A549 (cell line): ENCODE data around the gene SPEN. TPM values are rescaled to one million over a fixed set of nuclear protein-coding genes. Genes with fewer than 3 reads are reported as not detected.

ENCODE experiments used
- ATAC-seq, 2 experiments: fragments of 200-7000 bp in 1 of 2; fragments of >200 bp in 1 of 2; cut with Nextera tagmentation in 1 of 2; cut with Tn5 transposase in 1 of 2; 3 replicates each; pipeline versions ENCODE4 v1.8.0 to v1.9.1; 2018 to 2020; ENCODE audit warnings: mild to moderate bottlenecking in 1 of 2, moderate library complexity in 1 of 2
- CTCF ChIA-PET: fragments of 300-600 bp; sonication (Branson Sonifier 250); formaldehyde crosslinking; extraction: SDS; loops from one replicate; lab custom pipeline; 2021; ENCODE audit warnings: antibody characterized with exemption, inconsistent platforms; lab: Yijun Ruan, JAX
- POLR2A ChIA-PET: fragments of 350-600 bp; formaldehyde crosslinking; extraction: SDS; loops from one replicate; lab custom pipeline; 2021; ENCODE audit warnings: antibody characterized with exemption, inconsistent platforms; lab: Yijun Ruan, JAX
- DNase-seq, 2 experiments: peaks; one replicate each; pipeline versions ENCODE4 v3.0.0 to v3.0.0-alpha.2; 2011 to 2016; ENCODE audit warnings: low read depth in 1 of 2, low spot score in 1 of 2
- FAIRE-seq: peaks from 2 replicates; lab custom pipeline; 2011; peaks lifted over from hg19 to GRCh38; lab: Jason Lieb, UNC
- H3K27ac ChIP-seq, 2 experiments: fragments of >200 bp; sonication (Bioruptor Twin); formaldehyde crosslinking; 3 replicates each; pipeline ENCODE4 v1.5.1; 2016 to 2017
- H3K4me1 ChIP-seq: fragments of >200 bp; sonication (Bioruptor Twin); formaldehyde crosslinking; 3 replicates; pipeline ENCODE4 v1.6.1; 2016
- H3K4me2 ChIP-seq: fragments of >200 bp; sonication (Bioruptor Twin); formaldehyde crosslinking; 3 replicates; pipeline ENCODE4 v1.6.1; 2016
- H3K4me3 ChIP-seq: fragments of >200 bp; sonication (Bioruptor Twin); formaldehyde crosslinking; 3 replicates; pipeline ENCODE4 v1.5.1; 2016
- H3K9me3 ChIP-seq: fragments of >200 bp; sonication (Bioruptor Twin); formaldehyde crosslinking; 3 replicates; pipeline ENCODE4 v1.6.1; 2016
- ATOH8 ChIP-seq: fragments of 250-450 bp; sonication (Bioruptor Pico); IDR thresholded peaks from 2 replicates; pipeline ENCODE4 v1.5.0; 2020; ENCODE audit warnings: low read depth, mild to moderate bottlenecking, moderate library complexity
- CBX8 ChIP-seq: fragments of 200-600 bp; sonication (generic); IDR thresholded peaks from 2 replicates; pipeline ENCODE4 v1.6.1; 2016
- CEBPB ChIP-seq, 2 experiments: fragments of >200 bp in 1 of 2; sonication (Bioruptor Twin) in 1 of 2; formaldehyde crosslinking in 1 of 2; IDR thresholded peaks; 2 replicates each; pipeline ENCODE4 v1.6.1; 2012 to 2016
- CHD4 ChIP-seq: fragments of 200-600 bp; sonication (generic); IDR thresholded peaks from 2 replicates; pipeline ENCODE4 v1.6.1; 2016; ENCODE audit warnings: antibody characterized with exemption, mild to moderate bottlenecking, borderline replicate concordance
- EHF ChIP-seq: fragments of 250-450 bp; sonication (Bioruptor Pico); IDR thresholded peaks from 2 replicates; pipeline ENCODE4 v1.5.0; 2020; ENCODE audit warnings: mild to moderate bottlenecking
- FOXS1 ChIP-seq: fragments of 250-450 bp; sonication (Bioruptor Pico); IDR thresholded peaks from 2 replicates; pipeline ENCODE4 v1.5.0; 2020; ENCODE audit warnings: mild to moderate bottlenecking, moderate library complexity
- GATA3 ChIP-seq: IDR thresholded peaks from 2 replicates; pipeline ENCODE4 v1.6.1; 2012; ENCODE audit warnings: borderline replicate concordance
- HEYL ChIP-seq: fragments of 250-450 bp; sonication (Bioruptor Pico); IDR thresholded peaks from 2 replicates; pipeline ENCODE4 v1.8.0; 2021; ENCODE audit warnings: mild to moderate bottlenecking, moderate library complexity
- HOXA7 ChIP-seq: fragments of 250-450 bp; sonication (Bioruptor Pico); IDR thresholded peaks from 2 replicates; pipeline ENCODE4 v1.5.0; 2020; ENCODE audit warnings: mild to moderate bottlenecking, moderate library complexity
- HOXB13 ChIP-seq: fragments of 250-450 bp; sonication (Bioruptor Pico); IDR thresholded peaks from 2 replicates; pipeline ENCODE4 v1.5.0; 2020; ENCODE audit warnings: low read depth, mild to moderate bottlenecking, moderate library complexity
- JUN ChIP-seq, 2 experiments: fragments of >200 bp; sonication (Bioruptor Twin); formaldehyde crosslinking; IDR thresholded peaks; 2 replicates in 1 of 2; 3 replicates in 1 of 2; pipeline ENCODE4 v1.6.1; 2016 to 2017
- JUNB ChIP-seq: fragments of >200 bp; sonication (Bioruptor Twin); formaldehyde crosslinking; IDR thresholded peaks from 2 replicates; pipeline ENCODE4 v1.6.1; 2016
- KDM5A ChIP-seq: fragments of 200-600 bp; sonication (generic); IDR thresholded peaks from 2 replicates; pipeline ENCODE4 v1.6.1; 2016; ENCODE audit warnings: antibody characterized with exemption, mild to moderate bottlenecking
- MAFK ChIP-seq: fragments of 450-650 bp; IDR thresholded peaks from 2 replicates; pipeline ENCODE4 v1.6.1; 2014; ENCODE audit not compliant: partially characterized antibody
- MAZ ChIP-seq: fragments of 150-350 bp; IDR thresholded peaks from 2 replicates; pipeline ENCODE4 v1.6.1; 2014; ENCODE audit warnings: antibody characterized with exemption, low read depth, low read length, borderline replicate concordance
- MYC ChIP-seq: IDR thresholded peaks from 2 replicates; pipeline ENCODE4 v1.6.1; 2012; ENCODE audit warnings: mild to moderate bottlenecking, inconsistent platforms, low read length, improper control_type of control experiment, borderline replicate concordance
- NFE2L2 ChIP-seq: fragments of 150-350 bp; conservative IDR thresholded peaks from 2 replicates; pipeline ENCODE4 v1.6.1; 2014; ENCODE audit warnings: low read length
- PHF8 ChIP-seq: fragments of 200-600 bp; sonication (generic); IDR thresholded peaks from 2 replicates; pipeline ENCODE4 v1.6.1; 2016; ENCODE audit warnings: low read depth, mild to moderate bottlenecking, antibody characterized with exemption, moderate library complexity, borderline replicate concordance
- POLR2A ChIP-seq: IDR thresholded peaks from 2 replicates; pipeline ENCODE4 v1.6.1; 2012; ENCODE audit warnings: mild to moderate bottlenecking, low read length
- POLR2AphosphoS2 ChIP-seq: conservative IDR thresholded peaks from 2 replicates; pipeline ENCODE4 v1.6.1; 2012; ENCODE audit warnings: low read length, improper control_type of control experiment, inconsistent platforms
- RAD21 ChIP-seq, 2 experiments: fragments of >200 bp in 1 of 2; sonication (Bioruptor Twin) in 1 of 2; formaldehyde crosslinking in 1 of 2; IDR thresholded peaks in 1 of 2; conservative IDR thresholded peaks in 1 of 2; 2 replicates in 1 of 2; 3 replicates in 1 of 2; pipeline ENCODE4 v1.6.1; 2012 to 2018; ENCODE audit warnings: inconsistent platforms in 1 of 2
- RCOR1 ChIP-seq: fragments of 150-350 bp; IDR thresholded peaks from 2 replicates; pipeline ENCODE4 v1.6.1; 2014; ENCODE audit warnings: antibody characterized with exemption, low read length, low read depth
- SMC3 ChIP-seq: fragments of >200 bp; sonication (Bioruptor Twin); formaldehyde crosslinking; IDR thresholded peaks from 3 replicates; pipeline ENCODE4 v1.6.1; 2018; ENCODE audit warnings: inconsistent platforms
- SREBF2 ChIP-seq: fragments of 450-650 bp; IDR thresholded peaks from 2 replicates; pipeline ENCODE4 v1.6.1; 2014; ENCODE audit warnings: mild to moderate bottlenecking, moderate library complexity
- TFCP2L1 ChIP-seq: fragments of 250-450 bp; sonication (Bioruptor Pico); IDR thresholded peaks from 2 replicates; pipeline ENCODE4 v1.5.0; 2021; ENCODE audit warnings: mild to moderate bottlenecking
- USF2 ChIP-seq: fragments of 450-650 bp; IDR thresholded peaks from 2 replicates; pipeline ENCODE4 v1.6.1; 2014; ENCODE audit warnings: antibody characterized with exemption
- ZFP36 ChIP-seq: fragments of 450-650 bp; IDR thresholded peaks from 2 replicates; pipeline ENCODE4 v1.6.1; 2014; ENCODE audit warnings: borderline replicate concordance; ENCODE audit not compliant: partially characterized antibody
- ZNF302 ChIP-seq: fragments of 250-450 bp; sonication (Bioruptor Pico); IDR thresholded peaks from 2 replicates; pipeline ENCODE4 v1.9.0; 2021; ENCODE audit warnings: inconsistent platforms, mild to moderate bottlenecking, moderate library complexity
- ZSCAN20 ChIP-seq: fragments of 250-450 bp; sonication (Bioruptor Pico); IDR thresholded peaks from 2 replicates; pipeline ENCODE4 v1.8.0; 2022; ENCODE audit warnings: mild to moderate bottlenecking, moderate library complexity
- WGBS: methylation state at CpG from one replicate; pipeline ENCODE4 v1.1.6; 2017; ENCODE audit errors: missing lambda C conversion rate; 5-methylcytosine and 5-hydroxymethylcytosine counted together
- polyA plus RNA-seq, 4 experiments: library from polyadenylated mRNA; depleted of rRNA in 3 of 4; stranded (reverse); fragments of >200 nt; fragmentation: RNase III in 1 of 4; extraction: RNeasy Plus Mini Kit Qiagen cat#74134 plus additional on column Dnase treatment in 1 of 4; gene quantifications; 2 replicates in 3 of 4; 3 replicates in 1 of 4; pipeline ENCODE4 v1.2.3, GENCODE V29; 2011 to 2017
- TF ChIP-seq, protein P1 (sequence below): IDR thresholded peaks from 2 replicates; pipeline ENCODE4 v1.6.1; 2012
- TF ChIP-seq, protein P2 (sequence below): fragments of 250-450 bp; sonication (Bioruptor Pico); IDR thresholded peaks from 2 replicates; pipeline ENCODE4 v1.5.0; 2021; ENCODE audit warnings: mild to moderate bottlenecking, moderate library complexity, borderline replicate concordance

The SPEN gene
- polyA plus RNA-seq, 2 of the 4 experiments (the other 2 are of a cell fraction), result 7.0 to 15.5 TPM

GRCh38 chr1:15835205-15835740 lies 12.2 kb upstream of the SPEN start:
- peak overlapping the region; percentile 77 for H3K4me3 ChIP-seq
- ChIA-PET CTCF (interaction anchor here (1.6 kb wide), 1 partner anchor 20 kb away, joined by 4 read pairs; no protein-coding TSS in a partner anchor), POLR2A (interaction anchor here (0.6 to 5.4 kb wide), 6 partner anchors 9 to 217 kb away, joined by 3 to 98 read pairs (median 8); partner anchors contain the start of gene SPEN)
- peak; percentile 26 for TF ChIP-seq POLR2A
- TF ChIP-seq PHF8, result 0 out of 2 replicates have a peak, but pooled peaks have one; percentile 8
- TF ChIP-seq ZFP36, result no peak
- no peak for TF ChIP-seq HEYL (CRISPR knock-in tag)
- TF ChIP-seq ZSCAN20 (CRISPR knock-in tag), result no peak
- TF ChIP-seq JUN (IDR thresholded peaks at IDR 0.05), result peak; percentile 24 to 49; a peak in 3 of 5 replicates
- TF ChIP-seq ATOH8 (CRISPR knock-in tag), result no peak
- TF ChIP-seq, protein P1, sequence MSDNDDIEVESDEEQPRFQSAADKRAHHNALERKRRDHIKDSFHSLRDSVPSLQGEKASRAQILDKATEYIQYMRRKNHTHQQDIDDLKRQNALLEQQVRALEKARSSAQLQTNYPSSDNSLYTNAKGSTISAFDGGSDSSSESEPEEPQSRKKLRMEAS, result no peak
- no peak for TF ChIP-seq POLR2AphosphoS2
- TF ChIP-seq SREBF2, result no peak
- H3K27ac ChIP-seq, result peak overlapping the region; percentile 98 to 100
- WGBS, result 1% methylated on average over 17 of the region's 37 CpGs
- ATAC-seq, result peak; percentile 48 to 49
- H3K4me1 ChIP-seq, result peaks cover 20% of the 10 kb centered on the region
- no peak for FAIRE-seq
- peak overlapping the region; percentile 89 for H3K4me2 ChIP-seq
- no peak for DNase-seq
- no peaks in the 10 kb centered on the region for H3K9me3 ChIP-seq

DNA sequence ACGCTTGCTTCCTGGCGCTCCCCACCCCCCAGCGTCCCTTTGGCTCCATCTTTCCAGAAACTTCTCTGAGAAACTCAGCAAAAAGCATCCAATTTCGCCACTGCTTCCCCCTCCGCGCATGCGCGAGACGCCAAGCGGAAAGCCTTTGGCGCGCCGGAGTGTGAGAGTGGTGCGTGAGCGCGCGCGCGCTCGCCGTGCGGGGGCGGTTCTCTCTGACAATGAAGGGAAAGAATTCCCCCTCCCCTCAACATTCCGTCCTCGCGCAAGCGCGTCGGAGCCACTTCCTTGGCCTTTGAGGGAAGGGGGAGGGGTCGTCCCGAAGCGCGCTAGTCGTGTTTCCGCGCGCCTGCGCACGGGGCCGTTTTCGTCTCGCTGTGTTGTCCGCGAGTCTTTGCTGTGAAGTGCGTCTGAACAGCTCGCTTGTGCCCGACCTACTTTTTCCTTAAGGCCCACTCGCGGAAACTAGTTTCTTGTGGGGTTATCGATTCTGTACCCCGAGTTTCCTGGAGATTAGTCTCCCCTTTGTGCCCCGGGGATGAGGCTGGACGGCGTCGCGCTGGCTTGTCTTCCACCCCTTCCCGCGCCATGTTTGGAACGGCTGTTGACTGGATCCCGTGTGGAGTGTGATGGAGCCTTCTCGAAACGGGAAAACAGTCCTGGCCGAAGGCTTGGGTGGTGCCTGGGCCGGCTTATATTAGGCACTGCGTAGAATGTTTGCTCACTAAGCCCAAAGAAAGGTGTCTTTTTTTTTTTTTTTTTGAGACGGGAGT lies 11.6 kb upstream of the SPEN start:
- ATAC-seq, result peak; percentile 67 to 75
- Histone ChIP-seq H3K4me1 (peaks cover 20% of the 10 kb centered on the region), H3K9me3 (no peaks in the 10 kb centered on the region), H3K4me3 (peak overlapping the region; percentile 77), H3K4me2 (peak overlapping the region; percentile 89), H3K27ac (peak overlapping the region; percentile 98 to 100)
- 3% methylated on average over 52 of the region's 66 CpGs for WGBS
- FAIRE-seq, result no peak
- ChIA-PET POLR2A (interaction anchor here (0.6 to 5.4 kb wide), 7 partner anchors 9 to 218 kb away, joined by 3 to 98 read pairs (median 7); partner anchors contain the start of gene SPEN), CTCF (interaction anchor here (0.9 to 1.6 kb wide), 2 partner anchors 20 to 44 kb away, joined by 3 to 4 read pairs; no protein-coding TSS in a partner anchor)
- peak; percentile 74 to 98 for DNase-seq
- TF ChIP-seq SREBF2 (no peak), SMC3 (no peak), TFCP2L1 (CRISPR knock-in tag) (peak; percentile 52), ATOH8 (CRISPR knock-in tag) (no peak), USF2 (no peak), CHD4 (no peak), POLR2AphosphoS2 (no peak), MYC (peak; percentile 56; the same call in 1 of the 2 replicates), JUNB (no peak), NFE2L2 (no peak), ZNF302 (CRISPR knock-in tag) (no peak), PHF8 (peak; percentile 56; the same call in 1 of the 2 replicates), MAZ (no peak), EHF (CRISPR knock-in tag) (0 out of 2 replicates have a peak, but pooled peaks have one; percentile 16), KDM5A (no peak), HOXB13 (CRISPR knock-in tag) (0 out of 2 replicates have a peak, but pooled peaks have one; percentile 24), MAFK (peak; percentile 23), CEBPB (IDR thresholded peaks at IDR 0.05) (peak in 1 of 2 experiments; percentile 52; a peak in 2 of 4 replicates), JUN (IDR thresholded peaks at IDR 0.05) (peak; percentile 34 to 74), GATA3 (no peak), FOXS1 (CRISPR knock-in tag) (no peak), CBX8 (no peak), RAD21 (conservative IDR thresholded peaks at IDR 0.05 in 1 of 2, IDR thresholded peaks at IDR 0.05 in 1 of 2) (no peak), RCOR1 (no peak), HOXA7 (CRISPR knock-in tag) (no peak)
- TF ChIP-seq, protein P2, sequence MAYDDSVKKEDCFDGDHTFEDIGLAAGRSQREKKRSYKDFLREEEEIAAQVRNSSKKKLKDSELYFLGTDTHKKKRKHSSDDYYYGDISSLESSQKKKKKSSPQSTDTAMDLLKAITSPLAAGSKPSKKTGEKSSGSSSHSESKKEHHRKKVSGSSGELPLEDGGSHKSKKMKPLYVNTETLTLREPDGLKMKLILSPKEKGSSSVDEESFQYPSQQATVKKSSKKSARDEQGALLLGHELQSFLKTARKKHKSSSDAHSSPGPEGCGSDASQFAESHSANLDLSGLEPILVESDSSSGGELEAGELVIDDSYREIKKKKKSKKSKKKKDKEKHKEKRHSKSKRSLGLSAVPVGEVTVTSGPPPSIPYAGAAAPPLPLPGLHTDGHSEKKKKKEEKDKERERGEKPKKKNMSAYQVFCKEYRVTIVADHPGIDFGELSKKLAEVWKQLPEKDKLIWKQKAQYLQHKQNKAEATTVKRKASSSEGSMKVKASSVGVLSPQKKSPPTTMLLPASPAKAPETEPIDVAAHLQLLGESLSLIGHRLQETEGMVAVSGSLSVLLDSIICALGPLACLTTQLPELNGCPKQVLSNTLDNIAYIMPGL, result no peak
- TF ChIP-seq, protein P1, result peak; percentile 68; the same call in 1 of the 2 replicates
